Ovary (tissue), 3 donors: ENCODE results near the gene ZNF207.

ENCODE experiments used
- EP300 ChIP-seq: sonication (generic); formaldehyde crosslinking; IDR thresholded peaks from one replicate; pipeline ENCODE4 v1.6.1; 2017; ENCODE audit warnings: antibody characterized with exemption
- TF ChIP-seq, protein P1 (sequence below), 3 donors: fragments of 450-650 bp in 2 of 3; fragments of 200-600 bp in 1 of 3; IDR thresholded peaks; one replicate each; pipeline versions ENCODE4 v1.5.1 to v1.8.0; 2016 to 2022; ENCODE audit warnings: antibody characterized with exemption in 3 of 3, mild to moderate bottlenecking in 1 of 3
- donor health status: DM: no; HTN: no; CAD: no.

DNA sequence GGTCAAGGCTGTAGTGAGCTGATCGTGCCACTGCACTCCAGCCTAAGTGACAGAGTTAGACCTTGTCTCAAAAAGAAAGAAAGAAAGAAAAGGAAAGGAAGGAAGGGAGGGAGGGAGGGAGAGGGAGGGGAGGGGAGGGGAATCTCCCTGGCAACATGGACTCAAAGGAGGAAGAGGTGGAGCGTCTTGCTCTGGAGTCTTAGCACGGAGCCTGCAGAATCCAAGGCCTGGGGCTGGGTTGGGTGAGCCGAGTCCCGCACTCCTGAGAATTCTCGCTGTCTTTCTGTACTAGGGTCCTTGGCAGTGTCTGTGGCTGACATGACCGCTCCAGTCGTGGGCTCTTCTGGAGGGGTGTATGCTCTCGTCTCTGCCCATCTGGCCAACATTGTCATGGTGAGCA, 44.9 kb upstream of the ZNF207 start:
- TF ChIP-seq EP300: no peak
- TF ChIP-seq, protein P1, sequence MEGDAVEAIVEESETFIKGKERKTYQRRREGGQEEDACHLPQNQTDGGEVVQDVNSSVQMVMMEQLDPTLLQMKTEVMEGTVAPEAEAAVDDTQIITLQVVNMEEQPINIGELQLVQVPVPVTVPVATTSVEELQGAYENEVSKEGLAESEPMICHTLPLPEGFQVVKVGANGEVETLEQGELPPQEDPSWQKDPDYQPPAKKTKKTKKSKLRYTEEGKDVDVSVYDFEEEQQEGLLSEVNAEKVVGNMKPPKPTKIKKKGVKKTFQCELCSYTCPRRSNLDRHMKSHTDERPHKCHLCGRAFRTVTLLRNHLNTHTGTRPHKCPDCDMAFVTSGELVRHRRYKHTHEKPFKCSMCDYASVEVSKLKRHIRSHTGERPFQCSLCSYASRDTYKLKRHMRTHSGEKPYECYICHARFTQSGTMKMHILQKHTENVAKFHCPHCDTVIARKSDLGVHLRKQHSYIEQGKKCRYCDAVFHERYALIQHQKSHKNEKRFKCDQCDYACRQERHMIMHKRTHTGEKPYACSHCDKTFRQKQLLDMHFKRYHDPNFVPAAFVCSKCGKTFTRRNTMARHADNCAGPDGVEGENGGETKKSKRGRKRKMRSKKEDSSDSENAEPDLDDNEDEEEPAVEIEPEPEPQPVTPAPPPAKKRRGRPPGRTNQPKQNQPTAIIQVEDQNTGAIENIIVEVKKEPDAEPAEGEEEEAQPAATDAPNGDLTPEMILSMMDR (IDR thresholded peaks at IDR 0.05): no peak
